Suppressor macrophage (primary cell): ENCODE results near the gene PRPF40A.
A peak's percentile ranks its signal among the peaks of the same experiment; 100 is the strongest.
"Not testable (repeated sequence)": the region's sequence is repeated elsewhere in the genome, so short reads cannot be mapped to it uniquely, and the experiment has no call there.

Source experiments
- DNase-seq, 4 experiments: peaks; one replicate each; pipeline ENCODE4 v3.0.0-alpha.2; 2020 to 2022
- total RNA-seq, 17 experiments: gene quantifications; one replicate each; lab custom pipeline; 2026; ENCODE audit warnings: mixed read lengths in 6 of 17, inconsistent platforms in 3 of 17; lab: John Stamatoyannopoulos, UW

Gene PRPF40A
- total RNA-seq, result 115 to 235 (median 175) reads per million in 17 experiments

DNA sequence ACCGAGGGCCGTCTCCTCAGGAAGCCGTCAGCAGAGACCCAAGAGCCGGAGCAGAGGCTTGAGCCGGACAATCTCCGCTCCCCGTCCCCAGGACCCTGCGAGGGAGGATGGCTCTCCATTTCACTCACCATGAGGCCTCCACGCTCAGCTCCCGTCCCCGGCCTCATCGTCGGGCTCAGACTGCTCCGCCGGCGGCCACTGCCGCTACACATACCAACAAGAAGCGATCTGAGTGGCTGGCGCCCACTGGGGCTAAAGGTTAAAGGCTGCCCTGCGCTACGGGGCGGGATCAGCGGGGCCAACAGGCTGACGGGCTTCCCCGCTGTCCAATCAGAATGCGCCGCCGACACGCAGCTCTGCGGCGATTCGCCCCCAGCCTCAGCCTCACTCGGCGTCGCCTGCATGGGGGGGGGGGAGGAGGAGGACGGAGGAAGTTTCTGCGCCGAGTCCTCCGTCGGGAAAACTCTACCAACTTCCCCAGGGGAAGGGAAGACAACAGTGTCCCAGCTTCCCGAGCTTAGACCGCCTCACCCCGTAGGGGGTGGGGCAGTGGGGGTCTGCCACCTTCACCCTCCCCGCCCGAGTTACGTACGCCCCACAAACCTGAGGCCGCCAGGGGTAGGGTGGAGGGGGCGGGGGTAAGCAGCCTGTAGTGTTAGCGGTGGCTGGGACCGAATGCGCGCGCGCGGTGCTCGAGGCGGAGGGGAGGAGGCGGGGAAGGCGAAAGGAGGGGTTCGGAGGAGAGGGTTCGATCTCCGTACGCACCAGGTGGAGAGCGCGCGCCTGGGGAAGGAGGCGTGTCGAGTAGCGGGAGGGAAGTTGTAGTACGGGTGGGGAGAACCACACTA is at the start of gene PRPF40A:
PRPF40A (minus strand) TSS at position 234 of the 848 bp plus-strand sequence; CDS start at position 212, 22 bp downstream.
- DNase-seq, result peak; percentile 100

DNA sequence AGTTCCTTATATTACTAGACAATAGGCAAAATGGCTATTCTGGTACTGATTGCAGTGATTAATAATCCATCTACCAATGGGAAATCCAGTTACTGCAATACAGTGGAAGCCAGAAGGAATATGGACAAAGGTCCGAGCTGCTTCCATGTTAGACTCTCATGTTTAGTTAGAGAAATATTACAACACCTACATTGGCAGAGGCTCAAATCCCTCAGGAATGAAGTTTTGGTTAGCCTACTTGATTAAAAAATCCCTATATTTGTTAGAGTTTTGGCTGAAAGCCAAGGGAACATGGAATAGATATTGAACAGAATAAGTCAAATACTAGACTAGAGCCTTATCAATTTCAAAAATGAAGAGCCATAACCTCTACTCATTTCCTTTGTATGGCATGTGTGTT is 49.7 kb upstream of the PRPF40A start:
- DNase-seq, result no peak

DNA sequence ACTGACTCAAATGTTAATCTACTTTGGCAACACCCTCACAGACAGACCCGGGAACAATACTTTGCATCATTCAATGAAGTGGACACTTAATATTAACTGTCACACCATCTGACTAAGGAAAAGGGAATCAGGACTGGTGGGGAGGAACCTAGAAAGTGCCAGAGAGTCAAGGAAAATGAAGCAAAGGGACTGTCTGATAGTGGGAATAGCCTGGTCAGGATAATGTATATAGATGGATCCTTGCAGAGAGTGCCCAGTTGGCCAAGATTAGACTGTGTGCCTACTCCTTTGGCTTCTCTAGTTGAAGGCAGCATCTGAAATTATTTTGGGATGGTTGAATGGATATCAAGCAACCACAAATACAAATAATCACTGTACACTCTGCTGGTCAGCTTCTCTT is 46.4 kb upstream of the PRPF40A start:
- DNase-seq, result no peak

DNA sequence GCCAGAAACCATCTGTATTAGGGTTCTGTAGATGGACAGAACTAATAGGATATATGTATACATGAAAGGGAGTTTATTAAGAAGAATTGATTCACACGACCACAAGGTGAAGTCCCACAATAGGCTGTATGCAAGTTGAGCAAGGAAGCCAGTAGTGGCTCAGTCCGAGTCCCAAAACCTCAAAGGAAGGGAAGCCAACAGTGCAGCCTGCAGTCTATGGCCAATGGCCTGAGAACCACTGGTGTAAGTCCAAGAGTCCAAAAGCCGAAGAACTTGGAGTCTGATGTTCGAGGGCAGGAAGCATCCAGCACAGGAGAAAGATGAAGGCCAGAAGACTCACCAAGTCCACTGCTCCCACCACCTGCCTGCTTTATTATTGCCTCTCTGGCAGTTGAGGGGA is 45.9 kb upstream of the PRPF40A start:
- DNase-seq, result not testable (repeated sequence)

DNA sequence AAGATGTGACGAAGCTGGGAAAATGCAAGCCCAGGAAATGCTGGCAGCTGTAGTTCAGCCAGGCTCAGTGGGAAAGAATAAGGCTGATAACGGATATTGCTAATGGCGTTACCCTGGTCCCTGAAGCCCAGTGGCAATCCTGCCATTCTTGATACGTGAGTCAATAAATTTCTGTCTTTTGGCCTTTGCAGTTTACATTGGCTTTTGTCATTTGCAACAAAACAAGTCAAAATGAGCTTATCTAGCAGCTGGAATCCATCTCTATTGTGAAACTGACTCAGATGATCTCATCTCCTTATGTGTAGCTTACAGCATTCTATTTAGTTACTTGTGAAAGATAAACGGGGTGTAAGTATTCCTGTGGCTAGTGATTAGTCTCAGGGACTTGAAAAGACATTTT is 44.9 kb upstream of the PRPF40A start:
- DNase-seq, result peak in 2 of 4 experiments; percentile 12 to 16

DNA sequence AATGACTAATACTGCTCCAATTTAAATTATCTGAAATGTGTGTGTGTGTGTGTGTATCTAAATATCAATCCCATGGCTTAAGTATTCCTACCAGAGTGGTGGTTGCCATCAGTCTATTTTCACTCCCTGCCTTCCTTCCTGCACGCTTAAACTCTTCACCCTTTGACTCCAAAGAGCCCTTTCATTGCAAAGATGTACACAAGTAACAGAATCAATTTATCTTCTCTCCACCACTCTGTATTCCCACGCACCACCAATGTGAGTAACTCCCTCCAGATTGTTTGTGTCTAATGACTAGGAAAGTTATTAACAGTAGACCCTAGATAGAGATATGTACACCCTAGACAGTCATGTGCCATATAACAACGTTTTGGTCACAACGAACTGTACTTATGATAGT is 44.0 kb upstream of the PRPF40A start:
- DNase-seq, result no peak

DNA sequence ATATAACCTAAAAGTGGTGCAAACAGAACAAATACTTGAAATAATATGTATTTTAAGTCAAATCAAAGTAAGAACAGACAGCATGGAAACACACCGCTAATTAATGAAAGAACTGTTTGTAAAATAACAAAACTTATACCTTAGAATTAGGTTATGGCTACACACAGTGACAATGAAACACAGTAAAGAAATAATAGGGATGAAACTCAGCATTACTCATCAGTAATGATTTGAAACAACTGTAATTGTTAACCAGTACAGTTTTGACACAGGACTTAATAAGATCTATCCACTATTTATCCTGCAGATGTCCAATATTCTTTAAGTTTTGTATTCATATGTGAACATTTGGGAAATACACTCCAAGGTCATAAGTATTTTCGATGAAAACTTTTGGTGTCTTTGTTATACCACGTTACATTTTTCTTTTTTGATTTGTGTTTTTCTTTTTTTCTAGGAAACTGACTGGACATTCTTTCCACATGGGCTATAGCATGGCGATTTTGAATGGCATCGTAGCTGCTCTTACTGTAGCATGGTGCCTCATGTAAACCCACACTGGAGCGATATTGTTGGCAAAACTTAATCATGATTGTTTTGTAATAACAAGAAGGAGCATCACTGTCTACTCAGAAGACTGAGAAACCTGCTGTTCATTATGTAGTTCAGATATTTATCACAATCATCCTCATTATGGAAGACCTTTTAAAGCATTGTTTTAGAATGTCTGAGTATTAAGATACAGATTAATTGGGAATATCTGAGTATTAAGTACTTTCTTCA is 42.2 kb upstream of the PRPF40A start:
- no peak for DNase-seq

DNA sequence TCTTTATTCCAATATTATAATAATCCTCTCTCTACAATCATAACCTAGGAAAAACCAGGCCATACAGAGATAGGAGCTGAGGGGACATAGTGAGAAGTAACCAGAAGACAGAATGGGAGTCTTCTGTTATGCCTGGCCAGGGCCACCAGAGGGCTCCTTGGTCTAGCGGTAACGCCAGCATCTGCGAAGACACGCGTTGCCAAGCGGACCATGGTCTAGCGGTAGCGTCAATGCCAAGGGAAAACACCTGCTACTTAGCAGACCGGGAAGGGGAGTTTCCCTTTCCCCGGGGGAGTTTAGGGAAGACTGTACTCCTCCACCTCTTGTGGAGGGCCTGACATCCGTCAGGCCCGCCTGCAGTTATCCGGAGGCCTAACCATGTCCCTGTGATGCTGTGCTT is 37.8 kb upstream of the PRPF40A start:
- no peak for DNase-seq

DNA sequence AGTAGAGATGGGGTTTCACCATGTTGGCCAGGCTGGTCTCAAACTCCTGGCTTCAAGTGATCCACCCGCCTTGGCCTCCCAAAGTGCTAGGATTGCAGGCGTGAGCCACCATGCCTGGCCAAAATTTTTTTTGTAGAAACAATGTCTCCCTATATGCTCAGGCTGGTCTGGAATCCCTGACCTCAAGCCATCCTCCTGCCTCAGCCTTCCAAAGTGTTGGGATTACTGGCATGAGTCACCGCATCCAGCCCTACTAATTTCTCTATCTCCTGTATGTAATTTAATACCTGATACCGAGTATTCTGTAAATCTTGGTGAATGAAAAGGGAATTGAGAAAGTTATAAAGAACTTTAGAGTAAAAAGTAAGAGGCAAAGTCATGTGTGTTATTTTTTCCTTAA is 30.5 kb upstream of the PRPF40A start:
- not testable (repeated sequence) for DNase-seq

DNA sequence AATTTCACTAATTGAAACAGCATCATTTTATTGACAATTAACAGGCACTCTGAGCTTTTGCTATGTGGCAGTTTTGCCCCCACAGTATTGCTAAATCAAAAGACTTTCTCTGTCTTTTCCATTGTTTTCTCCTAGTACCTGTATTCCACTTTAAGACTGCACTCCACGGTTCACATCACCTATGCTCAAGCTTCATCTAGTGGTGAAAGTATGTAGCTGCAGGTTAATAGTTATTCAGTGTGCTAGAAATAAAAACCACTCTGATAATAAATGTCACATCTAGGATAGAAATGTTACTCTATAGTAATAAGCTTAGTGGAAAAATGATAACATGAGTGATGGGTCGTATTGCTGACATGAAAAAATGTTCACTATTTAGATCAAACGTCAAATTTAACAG is 25.7 kb upstream of the PRPF40A start:
- no peak for DNase-seq

DNA sequence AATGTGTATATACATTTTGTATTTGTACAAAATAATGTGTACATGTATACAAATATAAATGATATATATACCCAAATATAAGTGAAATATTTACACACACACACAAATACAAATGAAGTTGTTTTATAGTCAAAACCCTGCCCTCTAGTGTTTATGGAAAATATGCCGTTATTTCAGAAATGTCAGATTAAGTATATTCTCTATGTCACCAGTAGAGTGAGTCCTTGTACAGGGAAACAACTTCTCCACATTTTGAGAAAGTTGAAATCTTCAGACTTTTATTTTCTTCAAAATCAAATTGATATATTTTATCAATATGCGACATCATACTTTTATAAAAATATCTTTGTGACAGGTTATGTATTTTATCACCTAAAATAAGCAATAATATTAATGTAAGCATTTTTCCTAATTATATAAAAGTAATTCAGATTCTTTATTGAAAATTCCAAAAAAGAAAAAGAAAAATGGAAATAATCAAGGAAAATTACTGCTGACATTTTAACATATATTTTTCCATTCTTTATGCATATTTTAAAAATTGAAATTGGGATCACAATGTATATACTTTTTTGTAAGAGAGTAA is 23.6 kb upstream of the PRPF40A start:
- peak in 3 of 4 experiments; percentile 32 to 79 (median 72) for DNase-seq

DNA sequence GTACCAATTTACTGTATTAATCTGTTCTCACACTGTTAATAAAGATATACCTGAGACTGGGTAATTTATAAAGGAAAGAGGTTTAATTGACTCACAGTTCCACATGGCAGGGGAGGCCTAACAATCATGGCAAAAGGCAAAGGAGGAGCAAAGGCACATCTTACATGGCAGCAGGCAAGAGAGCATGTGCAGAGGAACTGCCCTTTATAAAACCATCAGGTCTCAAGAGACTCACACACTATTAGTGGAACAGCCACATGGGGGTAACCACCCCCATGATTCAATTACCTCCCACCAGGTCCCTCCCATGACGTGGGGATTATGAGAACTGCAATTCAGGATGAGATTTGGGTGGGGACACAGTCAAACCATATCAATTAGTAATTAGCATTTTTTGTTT is 22.4 kb upstream of the PRPF40A start:
- DNase-seq, result not testable (repeated sequence)

DNA sequence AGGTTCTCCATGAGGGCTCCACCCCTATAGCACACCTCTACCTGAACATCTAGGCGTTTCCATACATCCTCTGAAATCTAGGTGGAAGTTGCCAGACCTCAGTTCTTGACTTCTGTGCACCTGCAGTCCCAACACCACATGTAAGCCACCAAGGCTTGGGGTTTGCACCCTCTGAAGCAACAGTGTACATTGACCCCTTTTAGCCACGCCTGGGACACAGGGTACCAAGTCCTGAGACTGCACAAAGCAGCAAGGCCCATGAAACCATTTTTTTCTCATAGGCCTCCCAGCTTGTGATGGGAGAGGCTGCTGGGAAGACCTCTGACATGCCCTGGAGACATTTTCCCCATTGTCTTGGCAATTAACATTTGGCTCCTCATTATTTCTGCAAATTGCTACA is 21.2 kb upstream of the PRPF40A start:
- DNase-seq, result no peak

DNA sequence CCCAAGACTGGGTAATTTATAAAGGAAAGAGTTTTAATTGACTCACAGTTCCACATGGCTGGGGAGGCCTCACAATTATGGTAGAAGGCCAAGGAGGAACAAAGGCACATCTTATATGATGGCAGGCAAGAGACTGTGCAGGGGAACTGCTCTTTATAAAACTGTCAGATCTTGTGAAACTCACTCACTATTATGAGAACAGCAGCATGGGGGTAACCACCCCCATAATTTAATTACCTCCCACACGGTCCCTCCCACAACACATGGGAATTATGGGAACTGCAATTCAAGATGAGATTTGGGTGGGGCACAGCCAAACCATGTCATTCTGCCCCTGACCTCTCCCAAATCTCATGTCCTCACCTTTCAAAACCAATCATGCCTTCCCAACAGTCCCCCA is 20.2 kb upstream of the PRPF40A start:
- DNase-seq, result not testable (repeated sequence)

DNA sequence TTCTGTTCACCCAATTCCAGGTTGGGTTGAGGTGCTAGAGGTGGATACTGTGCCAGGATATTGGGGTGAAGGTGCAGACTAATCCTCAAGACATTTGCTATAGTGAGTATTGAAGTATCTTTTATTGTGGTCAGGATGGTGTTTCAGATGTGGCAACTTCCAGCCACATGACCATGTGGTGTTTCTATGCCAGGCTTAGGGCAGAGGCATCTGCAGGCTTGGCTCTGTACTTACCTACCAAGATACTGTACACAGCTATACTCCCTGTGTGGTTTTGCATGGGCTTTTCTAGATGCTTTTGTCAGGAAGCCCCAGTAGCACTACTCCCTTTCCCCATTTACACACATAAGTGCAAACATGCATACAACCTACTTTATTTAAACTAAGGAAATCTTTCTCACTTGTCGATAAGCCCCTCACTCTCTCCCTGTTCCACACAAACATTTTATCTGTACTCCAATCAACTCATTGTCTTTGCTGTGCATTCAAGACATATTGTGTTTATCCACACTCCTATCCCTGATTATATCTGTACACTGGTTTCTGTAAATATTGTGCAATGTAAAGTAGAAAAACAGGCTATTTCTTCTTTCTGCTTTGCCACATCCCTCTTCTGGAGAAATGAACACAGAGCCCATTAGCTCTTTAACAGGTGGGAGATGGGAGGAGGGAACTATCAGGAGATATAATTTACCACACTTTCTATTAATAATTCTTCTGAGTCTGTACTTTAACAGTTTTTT is 13.5 kb upstream of the PRPF40A start:
- DNase-seq, result peak; percentile 11 to 57 (median 46)

DNA sequence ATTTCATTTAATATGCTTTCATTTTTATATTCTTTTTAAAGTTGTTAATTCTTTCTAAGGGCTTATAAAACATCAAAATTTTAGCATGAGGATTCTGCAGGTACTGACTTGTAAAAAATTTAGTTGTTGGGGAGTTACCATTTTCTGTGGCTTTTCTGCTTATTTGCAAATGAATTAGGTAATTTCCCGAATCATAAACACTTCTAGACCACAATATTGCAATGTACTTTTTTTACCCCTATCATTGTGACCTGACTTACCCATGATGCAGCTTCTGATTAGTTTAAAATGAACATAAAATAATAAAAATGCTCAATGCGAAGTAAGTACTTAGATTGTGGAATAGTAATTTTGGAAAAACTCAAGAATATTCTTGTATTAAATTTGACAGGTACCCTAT is 12.6 kb upstream of the PRPF40A start:
- DNase-seq, result no peak

DNA sequence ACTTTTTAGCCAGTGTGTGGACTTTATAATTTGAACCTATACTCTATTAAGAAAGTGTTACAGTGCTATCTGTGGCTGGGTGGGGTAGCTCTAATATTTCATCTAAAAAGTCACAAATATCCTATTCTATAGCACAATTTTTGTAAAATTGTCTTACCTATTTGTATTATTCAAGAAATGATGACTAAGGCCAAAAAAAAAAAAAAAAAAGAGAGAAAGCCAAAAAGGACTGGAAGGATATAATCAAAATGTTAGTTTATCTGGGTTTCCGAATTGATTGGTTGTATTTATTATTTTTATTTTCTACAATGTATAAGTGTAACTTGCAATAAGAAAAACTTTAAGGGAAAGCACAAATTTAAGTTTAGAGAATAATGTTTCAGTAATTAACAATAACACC is 6.7 kb upstream of the PRPF40A start:
- no peak for DNase-seq

DNA sequence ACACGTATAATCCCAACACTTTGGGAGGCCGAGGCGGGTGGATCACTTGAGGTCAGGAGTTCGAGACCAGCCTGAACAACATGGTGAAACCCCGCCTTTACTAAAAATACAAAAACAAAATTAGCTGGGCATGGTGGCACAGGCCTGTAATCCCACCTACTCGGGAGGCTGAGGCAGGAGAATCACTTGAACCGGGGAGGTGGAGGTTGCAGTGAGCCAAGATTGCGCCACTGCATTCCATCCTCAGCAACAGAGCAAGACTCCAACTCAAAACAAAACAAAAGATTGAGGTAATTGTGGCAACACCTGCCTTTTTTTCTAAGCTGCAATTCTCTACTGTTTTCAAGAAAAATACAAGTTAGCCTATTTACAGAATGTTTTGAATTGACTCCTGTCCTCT is 5.4 kb upstream of the PRPF40A start:
- not testable (repeated sequence) for DNase-seq

DNA sequence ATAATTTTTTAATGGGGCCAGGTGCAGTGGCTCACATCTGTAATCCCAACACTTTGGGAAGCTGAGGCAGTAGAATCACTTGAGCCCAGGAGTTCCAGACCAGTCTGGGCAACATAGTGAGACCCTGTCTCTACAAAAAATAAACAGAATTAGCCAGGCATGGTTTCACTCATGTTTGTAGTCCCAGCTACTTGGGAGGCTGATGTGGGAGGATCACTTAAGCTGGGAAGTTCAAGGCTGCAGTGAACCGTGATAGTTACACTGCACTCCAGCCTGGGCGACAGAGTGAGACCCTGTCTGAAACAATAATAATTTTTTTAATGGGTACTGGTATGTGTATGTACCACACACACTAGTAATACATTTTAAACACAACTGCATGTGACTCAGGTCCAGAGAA is 3.5 kb upstream of the PRPF40A start:
- DNase-seq, result no peak

DNA sequence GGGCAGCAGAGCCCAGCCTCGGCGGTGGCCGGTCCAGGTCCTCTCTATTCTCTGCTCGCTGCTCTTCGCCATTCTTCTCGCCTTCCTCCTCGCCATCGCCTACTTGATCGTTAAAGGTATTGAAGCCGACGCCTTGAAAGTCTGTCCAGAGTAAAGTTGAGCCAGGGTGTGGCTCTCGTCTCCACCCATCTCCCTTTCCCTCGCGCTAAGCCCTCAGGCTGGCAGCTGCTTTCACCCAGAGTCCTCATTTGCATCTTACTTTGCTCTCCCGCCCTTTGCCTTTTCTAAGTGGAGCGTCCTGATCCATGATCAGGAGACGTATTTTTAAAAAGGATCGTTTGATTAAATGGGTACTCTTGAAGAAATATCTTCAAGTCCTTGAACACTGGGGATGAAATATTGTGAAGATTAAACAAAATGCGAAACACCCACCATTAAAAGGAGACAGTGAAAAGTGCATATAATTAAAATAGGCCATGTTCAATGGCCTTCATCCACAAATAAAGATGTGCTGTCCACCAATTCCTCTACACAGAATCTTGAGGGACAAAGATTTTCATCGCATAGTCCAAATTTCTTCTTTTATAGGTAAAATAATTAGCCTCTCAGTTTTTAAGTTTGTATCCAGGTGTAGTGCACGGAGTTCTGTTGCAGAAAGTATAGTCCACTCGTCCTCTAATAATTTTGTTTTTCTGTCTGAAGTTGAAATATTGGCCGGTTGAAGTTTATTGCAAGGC is 1.8 kb upstream of the PRPF40A start:
- DNase-seq, result peak; percentile 28 to 59 (median 55)

DNA sequence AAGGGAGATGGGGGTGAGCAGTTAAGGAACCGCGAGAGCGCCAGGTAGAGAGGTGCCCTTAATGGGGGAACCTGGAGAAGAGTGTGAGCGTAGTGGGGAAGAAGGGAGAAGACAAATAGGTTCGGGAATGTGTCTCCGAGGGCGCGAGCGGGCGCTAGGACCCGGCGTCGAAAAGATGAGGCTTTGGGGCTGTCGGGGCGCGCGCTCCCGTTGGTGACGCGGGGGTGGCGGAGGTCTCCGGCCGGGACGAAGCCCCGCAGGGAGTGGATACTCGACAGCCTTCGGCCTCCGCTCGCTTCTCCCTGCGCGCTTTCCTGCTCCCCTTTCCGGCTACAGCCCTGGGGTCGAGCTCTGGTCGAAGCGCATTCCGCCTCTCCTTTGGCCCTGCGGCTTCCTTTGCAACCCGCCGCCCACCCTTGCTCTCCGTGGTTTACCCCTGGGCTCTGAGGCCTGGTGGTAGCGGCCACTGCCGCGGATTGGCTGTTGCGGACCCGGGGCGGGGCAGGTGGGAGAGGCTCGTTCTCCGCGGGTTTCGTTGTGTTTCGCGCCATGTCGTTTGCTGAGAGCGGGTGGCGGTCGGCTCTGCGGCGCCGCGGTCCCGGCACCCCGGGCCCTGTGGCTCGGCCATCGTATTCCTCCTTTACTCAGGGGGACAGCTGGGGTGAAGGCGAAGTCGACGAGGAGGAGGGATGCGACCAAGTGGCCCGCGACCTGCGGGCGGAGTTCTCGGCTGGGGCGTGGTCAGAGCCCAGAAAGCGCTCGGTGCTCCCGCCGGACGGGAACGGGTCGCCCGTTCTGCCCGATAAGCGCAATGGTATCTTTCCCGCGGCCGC is 1.0 kb upstream of the PRPF40A start, which contains the start of gene ARL6IP6:
ARL6IP6 (plus strand) TSS at position 545 of the 833 bp plus-strand sequence; CDS start at position 550, 5 bp downstream.
- peak; percentile 92 to 96 (median 95) for DNase-seq
